Measurements from ENCODE around the gene PARD6G. TPM values are rescaled to one million over a fixed set of nuclear protein-coding genes. Genes with fewer than 3 reads are reported as not detected.

The PARD6G gene
- total and polyA plus RNA-seq, 2 of the 8 experiments (the other 6 are each of a cell fraction or from before 2014, with no cell fraction given) = 11.3 to 17.9 TPM

- no peak overlapping the region for H2BK5ac ChIP-seq (ENCODE audit: low read depth, low read length)
- H3K14ac ChIP-seq (ENCODE audit: insufficient read length) = no peak overlapping the region
- H3K79me2 ChIP-seq (ENCODE audit: control insufficient read depth in 1 of 2, insufficient read depth in 2 of 2, low read length in 2 of 2) = no peaks in the 10 kb centered on the region
- no peaks in the 10 kb centered on the region for H3K23me2 ChIP-seq (ENCODE audit: low read depth, low read length)
- peaks cover 2 to 30% (median 8%) of the 10 kb centered on the region in 4 experiments; a peak in 6 of 7 replicates for H3K4me1 ChIP-seq (replicated peaks in 1 of 4; ENCODE audit: control insufficient read depth in 3 of 4, insufficient read depth in 4 of 4, low read length in 3 of 4)
- no peak overlapping the region for H4K5ac ChIP-seq (ENCODE audit: insufficient read length, low read depth, low read length)
- H3K56ac ChIP-seq (replicated peaks; ENCODE audit: insufficient read length, low read depth, low read length) = no peak overlapping the region
- no peak overlapping the region for H2AK5ac ChIP-seq (ENCODE audit: low read depth, low read length)
- H4K8ac ChIP-seq (ENCODE audit: extremely low read depth, insufficient read depth, low read length) = no peak overlapping the region
- peaks cover 4 to 8% of the 10 kb centered on the region in 2 experiments for H4K20me1 ChIP-seq (replicated peaks in 1 of 2; ENCODE audit: control insufficient read depth in 1 of 2, insufficient read depth in 2 of 2, low read length in 2 of 2)
- no peak overlapping the region for H3K4me3 ChIP-seq (ENCODE audit: extremely low read depth in 1 of 4, insufficient read depth in 2 of 4, low read depth in 3 of 4, low read length in 4 of 4)
- no peak overlapping the region for H3K23ac ChIP-seq (ENCODE audit: insufficient read length)
- no peak overlapping the region for H2BK120ac ChIP-seq (replicated peaks; ENCODE audit: low read depth, low read length)
- H3K27ac ChIP-seq (ENCODE audit: low read depth, low read length) = no peak overlapping the region
- no peak overlapping the region for H3K9ac ChIP-seq (replicated peaks in 1 of 4; ENCODE audit: extremely low read depth in 1 of 4, low read depth in 3 of 4, low read length in 3 of 4)
- no peak for FAIRE-seq
- no peak overlapping the region for H2AFZ ChIP-seq (ENCODE audit: low read length)
- H3K36me3 ChIP-seq (ENCODE audit: control insufficient read depth in 2 of 4, insufficient read depth in 4 of 4, low read length in 3 of 4) = no peaks in the 10 kb centered on the region; a peak in 2 of 8 replicates
- ChIA-PET CTCF (ENCODE audit: partially characterized antibody) (interaction anchor here (1.4 to 1.6 kb wide), 2 partner anchors 53 to 58 kb away, joined by 3 to 4 read pairs; no protein-coding TSS in a partner anchor), POLR2A (ENCODE audit: partially characterized antibody) (no interaction called here)
- no peak overlapping the region for H3K4me2 ChIP-seq (ENCODE audit: insufficient read depth in 1 of 2, low read depth in 2 of 2, low read length in 2 of 2)
- H2BK12ac ChIP-seq (ENCODE audit: low read depth, low read length) = no peak overlapping the region
- H4K91ac ChIP-seq (replicated peaks; ENCODE audit: insufficient read length, low read length) = no peak overlapping the region
- no peaks in the 10 kb centered on the region for H3K79me1 ChIP-seq (ENCODE audit: low read depth, low read length)
- H3K27me3 ChIP-seq (replicated peaks in 1 of 4; ENCODE audit: control insufficient read depth in 3 of 4, extremely low read depth in 1 of 4, insufficient read depth in 3 of 4, low read length in 3 of 4) = no peaks in the 10 kb centered on the region
- TF ChIP-seq TAF1 (IDR thresholded peaks at IDR 0.05; ENCODE audit: low read depth, low read length) = no peak
- no peak for TF ChIP-seq NANOG (IDR thresholded peaks at IDR 0.05; ENCODE audit: insufficient read depth, low read depth, low read length, poor library complexity, severe bottlenecking)
- no peak for TF ChIP-seq RNF2 (IDR thresholded peaks at IDR 0.05; ENCODE audit: borderline replicate concordance, low read depth, low read length, missing control alignments, poor library complexity, severe bottlenecking)
- no peak for TF ChIP-seq KDM4A (IDR thresholded peaks at IDR 0.05; ENCODE audit: low read depth, low read length, severe bottlenecking)
- no peak for TF ChIP-seq BRCA1 (IDR thresholded peaks at IDR 0.05; ENCODE audit: low read depth, low read length)
- TF ChIP-seq CHD2 (IDR thresholded peaks at IDR 0.05; ENCODE audit: low read length) = no peak
- TF ChIP-seq EGR1 (IDR thresholded peaks at IDR 0.05; ENCODE audit: borderline replicate concordance, low read depth, low read length) = no peak
- TF ChIP-seq HDAC6 (IDR thresholded peaks at IDR 0.05; ENCODE audit: low read depth, low read length) = no peak
- no peak for TF ChIP-seq CTBP2 (IDR thresholded peaks at IDR 0.05; ENCODE audit: borderline replicate concordance, insufficient read depth, insufficient read length, low read length)
- TF ChIP-seq POLR2A (IDR thresholded peaks at IDR 0.05; ENCODE audit: control extremely low read depth in 1 of 2, low read depth in 2 of 2, low read length in 2 of 2) = no peak
- TF ChIP-seq RFX5 (IDR thresholded peaks at IDR 0.05; ENCODE audit: borderline replicate concordance, low read depth, low read length) = no peak
- TF ChIP-seq EP300 (IDR thresholded peaks at IDR 0.05; ENCODE audit: borderline replicate concordance in 1 of 2, low read depth in 2 of 2, low read length in 2 of 2) = no peak
- no peak for TF ChIP-seq SP1 (IDR thresholded peaks at IDR 0.05; ENCODE audit: low read depth, low read length)
- H3K9me3 ChIP-seq (ENCODE audit: insufficient read depth in 2 of 2, low read depth in 1 of 2, low read length in 1 of 2) = no peaks in the 10 kb centered on the region
- H2BK20ac ChIP-seq (ENCODE audit: low read length) = no peak overlapping the region
- no peak overlapping the region for H2BK15ac ChIP-seq (ENCODE audit: low read length)
- no peak overlapping the region for H3K18ac ChIP-seq (ENCODE audit: extremely low read depth, low read length)
- H3K4ac ChIP-seq (replicated peaks; ENCODE audit: insufficient read length, low read depth, low read length) = no peak overlapping the region
- WGBS, 2 experiments (ENCODE audit: extremely low coverage in 1 of 2, insufficient coverage in 1 of 2, insufficient read length in 1 of 2, insufficient replicate concordance in 2 of 2, low coverage in 1 of 2, low lambda C conversion rate in 2 of 2, missing lambda C conversion rate in 1 of 2) = 92% methylated on average over 1 of the region's 1 CpG; no CpG with 5 or more reads in 1 of the 2 experiments
- DNase-seq (ENCODE audit: low read depth in 1 of 2, low spot score in 2 of 2) = peak in 1 of 2 experiments; percentile 8
These were observed 48.9 kb downstream of the PARD6G start for GRCh38 chr18:80198391-80198790.

All from H1 (cell line).